Heart left ventricle (tissue), 13 donors: ENCODE measurements around the gene CSF1.

ENCODE experiments used
- CTCF ChIP-seq, 12 donors: fragments of 200-600 bp; sonication (generic) in 4 of 12; IDR thresholded peaks; one replicate each; pipeline versions ENCODE4 v1.5.0 to v1.8.0; 2018 to 2022; ENCODE audit warnings: antibody characterized with exemption in 12 of 12, mild to moderate bottlenecking in 5 of 12
- POLR2A ChIP-seq, 2 donors: fragments of 450-650 bp; IDR thresholded peaks; one replicate each; pipeline ENCODE4 v1.6.1; 2017; ENCODE audit warnings: antibody characterized with exemption in 2 of 2, mild to moderate bottlenecking in 2 of 2, moderate library complexity in 2 of 2
- donor health status: ischemic (EF 13 %, LVEDD 7.1; RV severe dilation, severe dysfunction).
- donor health status: DM: no; HTN: yes; CAD: no.
- donor health status: DM: no; HTN: no; CAD: no.
- donor health status: ischemic (EF 25% LVEDD 6.9; RV normal size, moderate dysfunction).
- donor health status: ischemic (EF 25% LVEDD 5.7; RV mildly dilated, moderate dysfunction).
- donor health status: ischemic (EF 35%, LVEDD 5.7; RV mildly dilated, moderate dysfunction).
- donor health status: nonischemic (EF 11% LVEDD 7.7; RV severe dilation, severe dysfunction).
- donor health status: DM: yes; HTN: yes; CAD: no.
- donor health status: PGD.
- donor health status: ischemic (EF 29% LVEDD 5.4; RV normal size, mild dysfunction).
- donor health status: nonischemic (EF 23%, LVEDD 6.1; RV moderate dilation, normal function).

GRCh38 chr1:109938556-109938955 is 27.9 kb downstream of the CSF1 start:
- TF ChIP-seq CTCF (IDR thresholded peaks at IDR 0.05) (no peak), POLR2A (IDR thresholded peaks at IDR 0.05) (no peak)
